Ovary (tissue), 9 donors: ENCODE data around the gene GNPDA2. TPM values are rescaled to one million over a fixed set of nuclear protein-coding genes. Genes with fewer than 3 reads are reported as not detected.
"Not testable (repeated sequence)": the region's sequence is repeated elsewhere in the genome, so short reads cannot be mapped to it uniquely, and the experiment has no call there.

Experiments
- DNase-seq, 5 donors: peaks; one replicate each; pipeline ENCODE4 v3.0.0-alpha.2; 2019 to 2020
- H3K27ac ChIP-seq, 2 donors: fragments of 200-600 bp; one replicate each; pipeline versions ENCODE4 v1.5.1 to v1.8.0; 2019 to 2022
- H3K27me3 ChIP-seq: fragments of 200-600 bp; one replicate; pipeline ENCODE4 v1.8.0; 2022
- H3K36me3 ChIP-seq: fragments of 200-600 bp; sonication (generic); one replicate; pipeline ENCODE4 v1.5.1; 2019
- H3K4me1 ChIP-seq: one replicate; pipeline ENCODE4 v1.8.1; 2013; ENCODE audit warnings: mild to moderate bottlenecking, moderate library complexity; ENCODE audit not compliant: insufficient read depth
- H3K4me3 ChIP-seq: fragments of 200-600 bp; sonication (generic); one replicate; pipeline ENCODE4 v1.5.1; 2017
- H3K9me3 ChIP-seq, 2 donors: fragments of 200-600 bp in 1 of 2; sonication (generic) in 1 of 2; one replicate each; pipeline versions ENCODE4 v1.5.1 to v1.8.1; 2013 to 2019; ENCODE audit warnings: mild to moderate bottlenecking in 1 of 2, moderate library complexity in 1 of 2
- CTCF ChIP-seq, 3 donors: fragments of 450-650 bp in 2 of 3; fragments of 200-600 bp in 1 of 3; IDR thresholded peaks; one replicate each; pipeline versions ENCODE4 v1.5.1 to v1.8.0; 2016 to 2022; ENCODE audit warnings: antibody characterized with exemption in 3 of 3, mild to moderate bottlenecking in 1 of 3
- EP300 ChIP-seq: sonication (generic); formaldehyde crosslinking; IDR thresholded peaks from one replicate; pipeline ENCODE4 v1.6.1; 2017; ENCODE audit warnings: antibody characterized with exemption
- POLR2A ChIP-seq: fragments of 450-650 bp; IDR thresholded peaks from one replicate; pipeline ENCODE4 v1.6.1; 2017; ENCODE audit warnings: antibody characterized with exemption, mild to moderate bottlenecking, moderate library complexity
- WGBS, 3 donors: extraction: QIAGEN DNeasy Blood & Tissue Kit in 1 of 3; methylation state at CpG; one replicate each; pipeline versions ENCODE4 v1.1.5 to v1.1.7; 2013 to 2017; 5-methylcytosine and 5-hydroxymethylcytosine counted together
- intact Hi-C, 4 donors: fragments of 100-400 bp; cut with DNase I; formaldehyde crosslinking; loops; one replicate each; pipeline versions ENCODE4 v1.11.0 to v1.15.1; 2022 to 2023
- polyA plus RNA-seq, 2 donors: library from polyadenylated mRNA; stranded (reverse); fragments of 200-250 nt in 1 of 2; fragments of 350-450 nt in 1 of 2; fragmentation: Illumina TruSeq in 1 of 2; extraction: RNeasy Lipid Tissue Mini Kit (QIAGEN cat#74804) in 1 of 2; gene quantifications; one replicate each; pipeline ENCODE4 v1.2.3, GENCODE V29; 2013 to 2014
- total RNA-seq, 7 donors: library from RNA; depleted of rRNA in 2 of 7; stranded (reverse); fragments of >200 nt in 2 of 7; fragmentation: NEBNext Ultra II Directional in 3 of 7; extraction: Animal tissue kit (Norgen Biotek cat#: 25700) in 3 of 7; gene quantifications; one replicate each; pipeline versions ENCODE4 v1.1.0 to v1.2.4, GENCODE V29; 2016 to 2023
- donor health status: DM: no; HTN: no; CAD: no; lungs with moderate emphysema.
- donor health status: DM: no; HTN: no; CAD: no.
- donor health status: Bipolar disorder and iron deficiency.
- donor health status: DM: yes; HTN: yes; CAD: no.
- donor health status: DM: no; HTN: no; CAD: no.
- donor health status: DM: yes; HTN: yes; CAD: no.

Gene GNPDA2
- total and polyA plus RNA-seq, 9 donors = 13.1 to 30.3 (median 21.4) TPM

- Histone ChIP-seq H3K36me3 (no peaks in the 10 kb centered on the region), H3K9me3 (no peaks in the 10 kb centered on the region), H3K27me3 (no peaks in the 10 kb centered on the region), H3K4me1 (no peaks in the 10 kb centered on the region), H3K27ac (no peak overlapping the region), H3K4me3 (no peak overlapping the region)
- WGBS, 3 donors = 83 to 89% (median 86%) methylated on average over 2 of the region's 2 CpGs
- intact Hi-C loops = no loop called here
- TF ChIP-seq EP300 = no peak
- TF ChIP-seq CTCF (IDR thresholded peaks at IDR 0.05) = no peak
- TF ChIP-seq POLR2A = no peak
- no peak for DNase-seq
These were observed 13.8 kb upstream of the GNPDA2 start for GRCh38 chr4:44740201-44740600.

- intact Hi-C loops = no loop called here
- no peak overlapping the region for H3K4me3 ChIP-seq
- no peak overlapping the region for H3K27ac ChIP-seq
- DNase-seq = no peak
- 11 to 61% (median 41%) methylated on average over 2 of the region's 2 CpGs for WGBS, 3 donors
- no peaks in the 10 kb centered on the region for H3K4me1 ChIP-seq
- no peaks in the 10 kb centered on the region for H3K36me3 ChIP-seq
- H3K9me3 ChIP-seq = no peaks in the 10 kb centered on the region
- TF ChIP-seq EP300 (no peak), CTCF (IDR thresholded peaks at IDR 0.05) (no peak), POLR2A (no peak)
- no peaks in the 10 kb centered on the region for H3K27me3 ChIP-seq
These were observed 12.3 kb upstream of the GNPDA2 start for GRCh38 chr4:44738615-44739014.

GRCh38 chr4:44736900-44737299, 10.5 kb upstream of the GNPDA2 start:
- 92 to 97% (median 93%) methylated on average over 2 of the region's 2 CpGs for WGBS, 3 donors
- Histone ChIP-seq H3K27ac (no peak overlapping the region), H3K4me3 (no peak overlapping the region), H3K4me1 (no peaks in the 10 kb centered on the region), H3K36me3 (no peaks in the 10 kb centered on the region), H3K9me3 (no peaks in the 10 kb centered on the region), H3K27me3 (no peaks in the 10 kb centered on the region)
- intact Hi-C loops = no loop called here
- TF ChIP-seq EP300 = no peak
- TF ChIP-seq CTCF (IDR thresholded peaks at IDR 0.05) = no peak
- TF ChIP-seq POLR2A = no peak
- no peak for DNase-seq

- H3K9me3 ChIP-seq, DNase-seq, H3K4me3 ChIP-seq, intact Hi-C loops, H3K4me1 ChIP-seq, H3K27me3 ChIP-seq, H3K27ac ChIP-seq, H3K36me3 ChIP-seq: not testable (repeated sequence)
- 89 to 92% (median 91%) methylated on average over 9 of the region's 9 CpGs for WGBS, 3 donors
These were observed 2.3 kb upstream of the GNPDA2 start for GRCh38 chr4:44728694-44729093.

GRCh38 chr4:44727471-44727870, 1.1 kb upstream of the GNPDA2 start:
- DNase-seq = no peak
- H3K4me3 ChIP-seq = no peak overlapping the region
- no peaks in the 10 kb centered on the region for H3K36me3 ChIP-seq
- H3K9me3 ChIP-seq = no peaks in the 10 kb centered on the region
- H3K4me1 ChIP-seq = peaks cover 4% of the 10 kb centered on the region
- H3K27me3 ChIP-seq = no peaks in the 10 kb centered on the region
- intact Hi-C loops = no loop called here
- no peak overlapping the region for H3K27ac ChIP-seq
- 73 to 85% (median 83%) methylated on average over 6 of the region's 6 CpGs for WGBS, 3 donors
- no peak for TF ChIP-seq CTCF (IDR thresholded peaks at IDR 0.05)
- no peak for TF ChIP-seq EP300
- TF ChIP-seq POLR2A = no peak
